Measurements from ENCODE around the gene SGSH.
A peak's percentile ranks its signal among the peaks of the same experiment; 100 is the strongest.

The SGSH gene

DNA sequence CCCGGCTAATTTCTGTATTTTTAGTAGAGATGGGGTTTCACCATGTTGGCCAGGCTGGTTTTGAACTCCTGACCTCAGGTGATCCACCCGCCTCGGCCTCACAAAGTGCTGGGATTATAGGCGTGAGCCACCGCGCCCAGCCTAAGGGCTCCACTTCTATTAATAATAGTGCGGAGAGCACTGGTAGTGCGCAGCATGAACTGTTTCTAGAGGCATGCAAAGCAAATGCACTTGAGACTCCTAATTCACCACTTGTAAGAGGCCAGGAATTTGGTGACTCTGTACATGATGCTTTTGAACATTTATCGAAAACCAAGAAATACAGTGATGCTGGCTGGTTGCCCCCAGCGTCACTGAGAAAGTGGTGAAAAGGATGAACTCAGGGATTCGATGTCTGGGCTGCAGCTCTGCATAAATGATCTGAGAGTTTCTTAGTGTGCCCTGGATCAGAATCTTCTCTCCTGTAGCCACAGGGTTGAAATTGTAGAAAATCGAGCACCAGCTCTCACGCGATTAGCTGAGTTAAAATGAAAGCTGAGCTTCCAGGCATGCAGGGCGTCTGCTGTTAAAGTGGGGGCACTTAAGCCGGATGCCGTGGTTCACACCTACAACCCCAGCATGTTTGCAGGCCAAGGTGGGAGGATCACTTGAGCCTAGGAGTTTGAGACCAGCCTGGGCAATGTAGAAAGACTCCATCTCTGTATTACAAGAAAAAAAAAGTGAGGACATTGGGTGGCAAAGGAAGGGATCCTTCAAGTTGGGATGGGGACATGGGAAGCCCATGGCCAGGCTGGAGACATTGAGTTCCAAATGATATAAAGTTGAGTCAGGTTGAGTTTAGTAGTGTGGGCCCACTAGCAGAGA, 45.3 kb upstream of the SGSH start:
- Histone ChIP-seq H3K4me1 (ENCODE audit: control insufficient read depth, insufficient read depth, low read length) (peaks cover 6% of the 10 kb centered on the region; the same call in 1 of the 2 replicates), H3K4me3 (ENCODE audit: low read depth, low read length) (no peak overlapping the region), H3K36me3 (ENCODE audit: control insufficient read depth in 2 of 2, insufficient read depth in 1 of 2, low read length in 2 of 2) (peaks cover 13 to 47% of the 10 kb centered on the region in 2 experiments; a peak in 2 of 3 replicates), H3K27ac (ENCODE audit: extremely low read depth, low read depth, low read length) (no peak overlapping the region), H3K9me3 (ENCODE audit: control insufficient read depth, insufficient read depth, low read depth, low read length) (no peaks in the 10 kb centered on the region)
- ChIA-PET CTCF (interaction anchor here (1.1 kb wide), 1 partner anchor 164 kb away, joined by 3 read pairs; the partner anchor contains the start of gene GAA), POLR2A (interaction anchor here (0.7 kb wide), 1 partner anchor 919 kb away, joined by 3 read pairs; no protein-coding TSS in a partner anchor)
- TF ChIP-seq IKZF3 (tag by site-specific recombination; IDR thresholded peaks at IDR 0.05) (no peak), ZNF626 (tag by site-specific recombination; IDR thresholded peaks at IDR 0.05) (no peak), ZNF670 (tag by site-specific recombination; IDR thresholded peaks at IDR 0.05; ENCODE audit: low read depth) (no peak), REPIN1 (tag by site-specific recombination; IDR thresholded peaks at IDR 0.05; ENCODE audit: low read depth) (no peak), ZNF223 (tag by site-specific recombination; IDR thresholded peaks at IDR 0.05) (no peak), ZNF544 (tag by site-specific recombination; IDR thresholded peaks at IDR 0.05) (no peak), ZNF600 (tag by site-specific recombination; IDR thresholded peaks at IDR 0.05) (no peak), ZNF473 (tag by site-specific recombination; IDR thresholded peaks at IDR 0.05) (no peak), GLI4 (tag by site-specific recombination; IDR thresholded peaks at IDR 0.05) (no peak), ZNF791 (tag by site-specific recombination; IDR thresholded peaks at IDR 0.05) (no peak), ZNF514 (tag by site-specific recombination; IDR thresholded peaks at IDR 0.05) (no peak), HOXD13 (CRISPR knock-in tag; IDR thresholded peaks at IDR 0.05; ENCODE audit: borderline replicate concordance) (no peak), ZNF157 (tag by site-specific recombination; IDR thresholded peaks at IDR 0.05) (no peak)
- TF ChIP-seq, protein P1, sequence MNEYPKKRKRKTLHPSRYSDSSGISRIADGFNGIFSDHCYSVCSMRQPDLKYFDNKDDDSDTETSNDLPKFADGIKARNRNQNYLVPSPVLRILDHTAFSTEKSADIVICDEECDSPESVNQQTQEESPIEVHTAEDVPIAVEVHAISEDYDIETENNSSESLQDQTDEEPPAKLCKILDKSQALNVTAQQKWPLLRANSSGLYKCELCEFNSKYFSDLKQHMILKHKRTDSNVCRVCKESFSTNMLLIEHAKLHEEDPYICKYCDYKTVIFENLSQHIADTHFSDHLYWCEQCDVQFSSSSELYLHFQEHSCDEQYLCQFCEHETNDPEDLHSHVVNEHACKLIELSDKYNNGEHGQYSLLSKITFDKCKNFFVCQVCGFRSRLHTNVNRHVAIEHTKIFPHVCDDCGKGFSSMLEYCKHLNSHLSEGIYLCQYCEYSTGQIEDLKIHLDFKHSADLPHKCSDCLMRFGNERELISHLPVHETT (tag by site-specific recombination; IDR thresholded peaks at IDR 0.05) = no peak

DNA sequence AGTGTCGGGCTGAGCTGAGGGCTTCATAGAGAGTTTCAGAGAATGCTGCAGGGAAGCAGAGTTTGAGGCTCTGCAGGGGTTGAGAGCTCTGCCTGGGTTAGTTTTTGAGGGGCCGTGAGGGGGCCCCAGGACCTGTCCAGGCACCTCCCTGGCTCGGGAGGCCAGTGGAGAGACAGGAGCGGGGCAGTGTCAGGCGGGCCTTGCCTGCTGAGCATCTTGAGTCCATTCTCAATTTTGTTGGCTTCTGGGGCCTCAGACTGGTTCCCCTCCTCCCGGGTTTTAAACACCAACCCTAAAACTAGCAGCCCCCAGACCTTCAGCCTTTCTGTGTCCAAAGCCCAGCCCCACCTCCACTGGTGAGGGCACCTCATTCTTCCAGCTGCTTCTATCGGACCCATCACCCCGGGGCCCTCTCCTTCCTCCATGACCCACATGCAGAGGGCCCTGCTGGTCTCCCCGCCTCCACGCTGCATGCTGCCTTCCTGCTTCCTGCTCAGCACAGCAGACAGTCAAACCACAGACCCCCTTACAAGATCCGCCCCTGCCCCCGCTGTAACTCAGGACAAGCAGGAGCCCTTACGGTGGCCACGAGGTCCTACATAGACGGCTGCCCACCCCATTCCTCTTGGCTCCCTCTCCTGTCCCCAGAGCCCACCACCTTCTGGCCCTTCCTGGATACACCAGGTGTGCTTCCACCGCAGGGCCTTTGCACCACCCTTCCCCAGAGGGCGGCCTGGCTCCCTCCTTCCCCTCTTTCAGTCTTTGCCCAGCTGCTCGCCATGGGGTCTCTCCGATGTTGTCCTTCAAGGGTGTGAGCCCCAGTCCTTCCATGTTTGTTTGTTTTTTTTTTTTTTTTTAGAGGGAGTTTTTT, 44.3 kb upstream of the SGSH start:
- Histone ChIP-seq H3K4me1 (ENCODE audit: control insufficient read depth, insufficient read depth, low read length) (peaks cover 6% of the 10 kb centered on the region), H3K27ac (ENCODE audit: extremely low read depth, low read depth, low read length) (no peak overlapping the region), H3K4me3 (ENCODE audit: low read depth, low read length) (no peak overlapping the region), H3K36me3 (ENCODE audit: control insufficient read depth in 2 of 2, insufficient read depth in 1 of 2, low read length in 2 of 2) (peaks cover 13 to 44% of the 10 kb centered on the region in 2 experiments; a peak in 2 of 3 replicates), H3K9me3 (ENCODE audit: control insufficient read depth, insufficient read depth, low read depth, low read length) (no peaks in the 10 kb centered on the region)
- CTCF ChIA-PET = no interaction called here
- peak; percentile 94 for TF ChIP-seq ZNF623 (tag by site-specific recombination; IDR thresholded peaks at IDR 0.05)
- TF ChIP-seq, protein P2, sequence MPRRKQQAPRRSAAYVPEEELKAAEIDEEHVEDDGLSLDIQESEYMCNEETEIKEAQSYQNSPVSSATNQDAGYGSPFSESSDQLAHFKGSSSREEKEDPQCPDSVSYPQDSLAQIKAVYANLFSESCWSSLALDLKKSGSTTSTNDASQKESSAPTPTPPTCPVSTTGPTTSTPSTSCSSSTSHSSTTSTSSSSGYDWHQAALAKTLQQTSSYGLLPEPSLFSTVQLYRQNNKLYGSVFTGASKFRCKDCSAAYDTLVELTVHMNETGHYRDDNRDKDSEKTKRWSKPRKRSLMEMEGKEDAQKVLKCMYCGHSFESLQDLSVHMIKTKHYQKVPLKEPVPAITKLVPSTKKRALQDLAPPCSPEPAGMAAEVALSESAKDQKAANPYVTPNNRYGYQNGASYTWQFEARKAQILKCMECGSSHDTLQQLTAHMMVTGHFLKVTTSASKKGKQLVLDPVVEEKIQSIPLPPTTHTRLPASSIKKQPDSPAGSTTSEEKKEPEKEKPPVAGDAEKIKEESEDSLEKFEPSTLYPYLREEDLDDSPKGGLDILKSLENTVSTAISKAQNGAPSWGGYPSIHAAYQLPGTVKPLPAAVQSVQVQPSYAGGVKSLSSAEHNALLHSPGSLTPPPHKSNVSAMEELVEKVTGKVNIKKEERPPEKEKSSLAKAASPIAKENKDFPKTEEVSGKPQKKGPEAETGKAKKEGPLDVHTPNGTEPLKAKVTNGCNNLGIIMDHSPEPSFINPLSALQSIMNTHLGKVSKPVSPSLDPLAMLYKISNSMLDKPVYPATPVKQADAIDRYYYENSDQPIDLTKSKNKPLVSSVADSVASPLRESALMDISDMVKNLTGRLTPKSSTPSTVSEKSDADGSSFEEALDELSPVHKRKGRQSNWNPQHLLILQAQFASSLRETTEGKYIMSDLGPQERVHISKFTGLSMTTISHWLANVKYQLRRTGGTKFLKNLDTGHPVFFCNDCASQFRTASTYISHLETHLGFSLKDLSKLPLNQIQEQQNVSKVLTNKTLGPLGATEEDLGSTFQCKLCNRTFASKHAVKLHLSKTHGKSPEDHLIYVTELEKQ (tag by site-specific recombination; IDR thresholded peaks at IDR 0.05; ENCODE audit: borderline replicate concordance) = no peak
- POLR2A ChIA-PET = no interaction called here

Data from HEK293 (cell line).